PC-3 (cell line): ENCODE data around the gene GNG14.
"Not testable (repeated sequence)": the region's sequence is repeated elsewhere in the genome, so short reads cannot be mapped to it uniquely, and the experiment has no call there.

ENCODE experiments used
- CTCF ChIP-seq: fragments of 300-600 bp; sonication (generic); conservative IDR thresholded peaks from 2 replicates; pipeline ENCODE4 v1.5.1; 2017; ENCODE audit warnings: antibody characterized with exemption, low read depth, mild to moderate bottlenecking, low read length
- EZH2 ChIP-seq: fragments of 300-600 bp; sonication (generic); IDR thresholded peaks from one replicate; pipeline ENCODE4 v1.6.1; 2017; ENCODE audit warnings: antibody characterized with exemption, mild to moderate bottlenecking, low read length; ENCODE audit not compliant: unreplicated experiment
- EZH2phosphoT487 ChIP-seq: fragments of 300-600 bp; sonication (generic); IDR thresholded peaks from 2 replicates; pipeline ENCODE4 v1.6.1; 2018; ENCODE audit warnings: mild to moderate bottlenecking, antibody characterized with exemption, low read length, borderline replicate concordance

GRCh38 chr19:12725612-12726011, 37.8 kb downstream of the GNG14 start:
- TF ChIP-seq CTCF, EZH2, EZH2phosphoT487: not testable (repeated sequence)
